ENCODE measurements around the gene ACTN2. TPM values are rescaled to one million over a fixed set of nuclear protein-coding genes. Genes with fewer than 3 reads are reported as not detected.

Gene ACTN2
- total RNA-seq, 1 experiment from 2014 or later = not detected

DNA sequence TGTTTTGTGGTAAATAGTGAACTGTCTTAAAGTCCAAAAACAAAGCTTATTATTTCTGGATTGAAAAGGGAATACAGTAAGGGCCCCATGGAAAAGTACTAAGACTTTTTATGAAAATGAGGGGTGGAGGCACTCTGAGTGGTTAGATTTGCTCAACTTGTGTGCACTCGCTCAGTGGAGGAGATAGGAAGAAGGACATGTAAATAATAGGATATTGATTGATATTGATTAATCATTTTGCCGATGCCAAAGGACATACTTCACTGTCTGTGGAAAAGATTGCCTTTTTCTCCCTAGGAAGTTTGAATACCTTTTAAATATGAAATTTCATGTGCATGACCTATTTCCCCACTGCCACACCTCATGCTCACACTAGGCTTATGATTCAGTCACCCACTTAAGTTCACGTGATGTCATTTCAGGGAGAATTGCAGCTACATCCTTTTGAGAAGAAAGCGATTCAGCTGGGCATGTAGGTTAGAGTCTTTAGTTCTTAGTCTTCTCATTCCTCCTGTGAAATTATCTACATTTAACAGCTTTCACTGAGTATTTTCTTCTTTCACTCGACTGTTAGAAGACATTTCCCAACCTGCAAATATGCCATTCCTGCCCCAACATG is 113.8 kb downstream of the ACTN2 start:
- Histone ChIP-seq H3K27me3 (ENCODE audit: low read length) (no peaks in the 10 kb centered on the region), H3K79me2 (ENCODE audit: low read length) (peaks cover 70% of the 10 kb centered on the region), H3K9me2 (replicated peaks; ENCODE audit: low read length) (no peaks in the 10 kb centered on the region), H2AFZ (ENCODE audit: low read length) (no peak overlapping the region), H3K27ac (ENCODE audit: low read length) (no peak overlapping the region), H3K4me2 (ENCODE audit: low read length) (no peak overlapping the region), H3K9me3 (ENCODE audit: low read length) (no peaks in the 10 kb centered on the region), H3K36me3 (ENCODE audit: low read depth, low read length) (no peaks in the 10 kb centered on the region), H3K4me3 (ENCODE audit: low read length) (no peak overlapping the region), H3K9ac (ENCODE audit: low read length) (no peak overlapping the region), H3K4me1 (ENCODE audit: insufficient read depth, low read length) (no peaks in the 10 kb centered on the region), H4K20me1 (ENCODE audit: low read length) (peaks cover 4% of the 10 kb centered on the region; the same call in 1 of the 2 replicates), H3F3A (ENCODE audit: low read length, unreplicated experiment) (no peaks in the 10 kb centered on the region)
- DNase-seq (no peak), ATAC-seq (no peak)
- CTCF ChIA-PET = no interaction called here
- TF ChIP-seq EZH2 (IDR thresholded peaks at IDR 0.05; ENCODE audit: low read length, unreplicated experiment) = no peak
- POLR2A ChIA-PET (ENCODE audit: unreplicated experiment) = no interaction called here
- BruUV-seq (replicated peaks) = no TSS peak
- intact Hi-C loops (cut with micrococcal nuclease) = no loop called here

DNA sequence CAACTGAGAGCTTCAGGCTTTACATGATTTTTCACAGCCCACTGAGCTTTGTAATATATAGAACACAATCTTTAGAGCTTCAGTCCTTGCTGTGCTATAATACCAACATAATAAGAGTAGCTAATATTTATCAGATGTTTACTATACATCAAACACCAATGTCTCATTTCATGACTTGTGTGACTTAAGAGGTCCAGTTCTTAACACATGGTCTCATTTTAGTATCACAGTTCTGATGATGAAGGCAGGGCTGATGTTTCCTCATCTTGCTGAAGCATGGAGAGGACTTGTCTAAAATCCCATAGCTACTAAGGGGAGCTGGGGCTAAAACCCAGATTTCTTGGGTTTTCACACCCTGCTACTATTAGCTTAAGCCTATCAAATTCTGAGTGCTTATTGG is 114.3 kb downstream of the ACTN2 start:
- ATAC-seq (no peak), DNase-seq (no peak)
- H3K79me2 ChIP-seq (ENCODE audit: low read length) = peaks cover 66% of the 10 kb centered on the region
- no TSS peak for BruUV-seq (replicated peaks)
- H3K4me1 ChIP-seq (ENCODE audit: insufficient read depth, low read length) = no peaks in the 10 kb centered on the region
- no peak overlapping the region for H3K4me2 ChIP-seq (ENCODE audit: low read length)
- no peaks in the 10 kb centered on the region for H3K9me2 ChIP-seq (replicated peaks; ENCODE audit: low read length)
- TF ChIP-seq EZH2 (IDR thresholded peaks at IDR 0.05; ENCODE audit: low read length, unreplicated experiment) (no peak), EZH2phosphoT487 (IDR thresholded peaks at IDR 0.05; ENCODE audit: borderline replicate concordance, low read length) (no peak)
- TF ChIP-seq, protein P1, sequence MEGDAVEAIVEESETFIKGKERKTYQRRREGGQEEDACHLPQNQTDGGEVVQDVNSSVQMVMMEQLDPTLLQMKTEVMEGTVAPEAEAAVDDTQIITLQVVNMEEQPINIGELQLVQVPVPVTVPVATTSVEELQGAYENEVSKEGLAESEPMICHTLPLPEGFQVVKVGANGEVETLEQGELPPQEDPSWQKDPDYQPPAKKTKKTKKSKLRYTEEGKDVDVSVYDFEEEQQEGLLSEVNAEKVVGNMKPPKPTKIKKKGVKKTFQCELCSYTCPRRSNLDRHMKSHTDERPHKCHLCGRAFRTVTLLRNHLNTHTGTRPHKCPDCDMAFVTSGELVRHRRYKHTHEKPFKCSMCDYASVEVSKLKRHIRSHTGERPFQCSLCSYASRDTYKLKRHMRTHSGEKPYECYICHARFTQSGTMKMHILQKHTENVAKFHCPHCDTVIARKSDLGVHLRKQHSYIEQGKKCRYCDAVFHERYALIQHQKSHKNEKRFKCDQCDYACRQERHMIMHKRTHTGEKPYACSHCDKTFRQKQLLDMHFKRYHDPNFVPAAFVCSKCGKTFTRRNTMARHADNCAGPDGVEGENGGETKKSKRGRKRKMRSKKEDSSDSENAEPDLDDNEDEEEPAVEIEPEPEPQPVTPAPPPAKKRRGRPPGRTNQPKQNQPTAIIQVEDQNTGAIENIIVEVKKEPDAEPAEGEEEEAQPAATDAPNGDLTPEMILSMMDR (conservative IDR thresholded peaks at IDR 0.05; ENCODE audit: low read depth, low read length) = no peak
- no peak overlapping the region for H3K27ac ChIP-seq (ENCODE audit: low read length)
- H2AFZ ChIP-seq (ENCODE audit: low read length) = no peak overlapping the region
- no peaks in the 10 kb centered on the region for H3K27me3 ChIP-seq (ENCODE audit: low read length)
- intact Hi-C loops (cut with micrococcal nuclease) = no loop called here
- CTCF ChIA-PET = no interaction called here
- no peak overlapping the region for H3K9ac ChIP-seq (ENCODE audit: low read length)
- H3K4me3 ChIP-seq (ENCODE audit: low read length) = no peak overlapping the region
- peaks cover 4% of the 10 kb centered on the region; the same call in 1 of the 2 replicates for H4K20me1 ChIP-seq (ENCODE audit: low read length)
- POLR2A ChIA-PET (ENCODE audit: unreplicated experiment) = no interaction called here
- H3F3A ChIP-seq (ENCODE audit: low read length, unreplicated experiment) = no peaks in the 10 kb centered on the region
- H3K9me3 ChIP-seq (ENCODE audit: low read length) = no peaks in the 10 kb centered on the region
- H3K36me3 ChIP-seq (ENCODE audit: low read depth, low read length) = no peaks in the 10 kb centered on the region

DNA sequence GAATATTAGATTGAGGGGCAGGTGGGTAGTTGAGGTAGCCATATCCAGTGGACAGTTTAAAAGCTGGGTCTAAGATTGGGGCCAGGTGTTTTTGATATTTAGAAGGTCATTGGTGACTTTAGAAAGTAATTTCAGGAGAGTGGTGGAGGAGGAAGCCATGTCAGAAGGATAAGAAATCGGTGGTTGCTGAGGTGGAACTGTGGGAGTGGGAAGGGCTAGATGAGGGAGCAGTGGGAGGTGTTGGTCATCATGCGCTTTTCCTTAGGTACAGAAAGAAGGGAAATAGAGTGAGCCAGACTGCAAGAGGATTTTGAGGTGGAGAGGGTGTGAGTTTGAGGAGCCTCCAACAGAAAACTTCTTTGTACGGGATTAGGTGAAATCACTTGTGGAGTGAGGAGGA is 116.0 kb downstream of the ACTN2 start:
- ATAC-seq (no peak), DNase-seq (no peak)
- Histone ChIP-seq H3F3A (ENCODE audit: low read length, unreplicated experiment) (no peaks in the 10 kb centered on the region), H3K27ac (ENCODE audit: low read length) (no peak overlapping the region), H3K9me3 (ENCODE audit: low read length) (no peaks in the 10 kb centered on the region), H3K4me1 (ENCODE audit: insufficient read depth, low read length) (no peaks in the 10 kb centered on the region), H3K4me2 (ENCODE audit: low read length) (no peak overlapping the region), H4K20me1 (ENCODE audit: low read length) (peaks cover 4% of the 10 kb centered on the region; the same call in 1 of the 2 replicates), H3K9ac (ENCODE audit: low read length) (no peak overlapping the region), H3K9me2 (replicated peaks; ENCODE audit: low read length) (no peaks in the 10 kb centered on the region), H3K27me3 (ENCODE audit: low read length) (no peaks in the 10 kb centered on the region), H3K36me3 (ENCODE audit: low read depth, low read length) (no peaks in the 10 kb centered on the region), H2AFZ (ENCODE audit: low read length) (no peak overlapping the region), H3K4me3 (ENCODE audit: low read length) (no peak overlapping the region), H3K79me2 (ENCODE audit: low read length) (peaks cover 50% of the 10 kb centered on the region)
- ChIA-PET CTCF (no interaction called here), POLR2A (ENCODE audit: unreplicated experiment) (no interaction called here)
- BruUV-seq (replicated peaks) = no TSS peak
- intact Hi-C loops (cut with micrococcal nuclease) = no loop called here
- TF ChIP-seq, protein P1 (conservative IDR thresholded peaks at IDR 0.05; ENCODE audit: low read depth, low read length) = no peak

All from PC-3 (cell line).